Fibroblast of villous mesenchyme (primary cell): ENCODE measurements around the gene TMEM213. TPM values are rescaled to one million over a fixed set of nuclear protein-coding genes. Genes with fewer than 3 reads are reported as not detected.

Experiments
- DNase-seq: peaks from one replicate; pipeline ENCODE4 v3.0.0-alpha.2; 2010; ENCODE audit warnings: low read depth
- H3K4me3 ChIP-seq: 2 replicates; pipeline ENCODE4 v1.5.1; 2011; ENCODE audit warnings: low read depth, mild to moderate bottlenecking, low read length
- CTCF ChIP-seq: IDR thresholded peaks from 2 replicates; pipeline ENCODE4 v1.5.1; 2012; ENCODE audit warnings: low read depth, mild to moderate bottlenecking, low read length; ENCODE audit not compliant: insufficient read depth
- total RNA-seq: library from RNA; depleted of rRNA; stranded (reverse); fragments of >200 nt; gene quantifications from 2 replicates; pipeline ENCODE4 v1.2.3, GENCODE V29; 2012

The TMEM213 gene
- total RNA-seq, 1 donor = not detected

GRCh38 chr7:138822867-138823535, 25.2 kb downstream of the TMEM213 start:
- H3K4me3 ChIP-seq = no peak overlapping the region
- no peak for TF ChIP-seq CTCF
- no peak for DNase-seq

GRCh38 chr7:138825049-138825721, 27.4 kb downstream of the TMEM213 start:
- DNase-seq = no peak
- H3K4me3 ChIP-seq = no peak overlapping the region
- no peak for TF ChIP-seq CTCF

GRCh38 chr7:138828302-138828701, 30.5 kb downstream of the TMEM213 start:
- no peak for DNase-seq
- TF ChIP-seq CTCF = no peak

GRCh38 chr7:138829335-138829734, 31.5 kb downstream of the TMEM213 start:
- no peak for TF ChIP-seq CTCF
- H3K4me3 ChIP-seq = no peak overlapping the region
- no peak for DNase-seq

More at GRCh38 chr7:138828302-138828701, 30.5 kb downstream of the TMEM213 start:
- no peak overlapping the region for H3K4me3 ChIP-seq

GRCh38 chr7:138832966-138833365, 35.2 kb downstream of the TMEM213 start:
- no peak for TF ChIP-seq CTCF
- H3K4me3 ChIP-seq = no peak overlapping the region
- no peak for DNase-seq

GRCh38 chr7:138833596-138833995, 35.8 kb downstream of the TMEM213 start:
- TF ChIP-seq CTCF = no peak
- DNase-seq = no peak
- H3K4me3 ChIP-seq = no peak overlapping the region
